ENCODE measurements around the gene HS6ST2. TPM values are rescaled to one million over a fixed set of nuclear protein-coding genes. Genes with fewer than 3 reads are reported as not detected.

Gene HS6ST2
- total and polyA plus RNA-seq, 7 experiments from 2014 or later = 0.15 TPM; not detected in 6

DNA sequence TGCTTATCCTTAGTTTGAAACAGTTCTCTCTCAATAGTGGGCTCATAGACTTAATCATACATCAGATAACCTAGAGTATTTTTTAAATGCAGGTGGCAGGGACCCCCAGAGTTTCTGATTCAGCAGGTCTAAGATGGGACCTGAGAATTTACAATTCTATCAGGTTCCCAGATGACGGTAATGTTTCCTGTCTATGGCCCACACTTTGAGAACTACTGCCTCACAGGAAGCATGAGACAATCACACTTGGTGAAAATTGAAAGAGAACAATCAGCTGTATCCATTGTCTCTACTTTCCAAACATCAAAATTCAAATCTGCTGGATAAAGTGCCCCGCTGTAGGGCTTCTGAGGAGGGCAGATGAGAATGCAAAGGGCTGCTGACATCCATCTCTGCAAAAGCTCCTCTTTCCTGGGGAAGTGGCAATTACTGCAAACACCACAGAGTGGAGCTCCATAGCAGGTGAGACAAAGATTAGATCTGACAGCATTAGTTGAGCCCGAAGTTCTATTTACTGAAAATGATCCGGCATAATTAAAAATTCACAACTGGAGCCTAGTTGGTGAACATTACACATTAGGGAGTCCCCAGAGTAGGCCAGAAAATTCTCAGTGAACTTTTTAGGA, 281.8 kb downstream of the HS6ST2 start:
- ChIA-PET POLR2A (no interaction called here), CTCF (no interaction called here)
- intact Hi-C loops (cut with micrococcal nuclease) = no loop called here
- Mint-ChIP-seq H3K36me3 (peaks cover 0 to 5% (median 0%) of the 10 kb centered on the region in 5 donors), H3K27ac (peak overlapping the region in 1 of 9 donors; percentile 17), H3K27me3 (peaks cover 0 to 6% (median 0%) of the 10 kb centered on the region in 5 donors), H3K4me1 (peaks cover 0 to 8% (median 3%) of the 10 kb centered on the region in 7 donors), H3K4me3 (peak overlapping the region in 2 of 10 donors; percentile 6 to 52), H3K9me3 (peaks cover 0 to 15% (median 6%) of the 10 kb centered on the region in 11 donors)
- H3K36me3 ChIP-seq (ENCODE audit: control insufficient read depth in 2 of 3, insufficient read depth in 3 of 3, low read length in 3 of 3) = no peaks in the 10 kb centered on the region
- no peaks in the 10 kb centered on the region for H3K27me3 ChIP-seq (ENCODE audit: control insufficient read depth in 2 of 2, insufficient read depth in 2 of 2, low read length in 2 of 2)
- no peak overlapping the region for H3K27ac ChIP-seq (ENCODE audit: low read depth, low read length)
- ATAC-seq (no peak), DNase-seq (no peak)
- H3K4me1 ChIP-seq (ENCODE audit: control insufficient read depth in 2 of 2, insufficient read depth in 2 of 2, low read length in 2 of 2) = peaks cover 0 to 6% of the 10 kb centered on the region in 2 donors
- H3K9me3 ChIP-seq (ENCODE audit: control insufficient read depth in 2 of 3, low read length in 3 of 3) = no peaks in the 10 kb centered on the region
- H3K4me3 ChIP-seq (ENCODE audit: low read length) = peak overlapping the region; percentile 8

DNA sequence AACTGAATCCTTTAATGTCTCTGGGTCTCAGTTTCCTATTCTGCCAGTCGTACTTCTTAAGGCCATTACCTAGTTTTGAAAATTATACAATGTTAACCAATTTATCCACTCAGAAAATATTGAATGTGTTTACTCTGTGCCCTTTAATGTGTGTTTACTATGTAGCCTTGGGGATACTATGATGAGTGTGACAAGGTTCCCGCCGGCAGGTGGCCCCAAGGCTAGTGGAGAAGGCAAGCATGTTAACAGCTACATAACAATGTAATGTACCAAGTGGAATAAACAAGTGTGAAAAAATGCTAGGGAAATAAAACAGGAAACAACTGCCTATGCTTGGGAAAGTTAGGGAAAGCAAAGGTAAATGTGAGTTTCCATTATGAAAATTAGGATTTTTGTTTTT, 282.3 kb downstream of the HS6ST2 start:
- intact Hi-C loops (cut with micrococcal nuclease) = no loop called here
- DNase-seq (no peak), ATAC-seq (no peak)
- Mint-ChIP-seq H3K4me1 (peaks cover 0 to 8% (median 3%) of the 10 kb centered on the region in 7 donors), H3K9me3 (peaks cover 0 to 15% (median 6%) of the 10 kb centered on the region in 11 donors), H3K27ac (no peak overlapping the region), H3K27me3 (peaks cover 0 to 6% (median 0%) of the 10 kb centered on the region in 5 donors), H3K36me3 (peaks cover 0 to 5% (median 0%) of the 10 kb centered on the region in 5 donors), H3K4me3 (no peak overlapping the region)
- Histone ChIP-seq H3K36me3 (ENCODE audit: control insufficient read depth in 2 of 3, insufficient read depth in 3 of 3, low read length in 3 of 3) (no peaks in the 10 kb centered on the region), H3K4me1 (ENCODE audit: control insufficient read depth in 2 of 2, insufficient read depth in 2 of 2, low read length in 2 of 2) (peaks cover 0 to 6% of the 10 kb centered on the region in 2 donors), H3K4me3 (ENCODE audit: low read length) (no peak overlapping the region), H3K9me3 (ENCODE audit: control insufficient read depth in 2 of 3, low read length in 3 of 3) (no peaks in the 10 kb centered on the region), H3K27ac (ENCODE audit: low read depth, low read length) (no peak overlapping the region), H3K27me3 (ENCODE audit: control insufficient read depth in 2 of 2, insufficient read depth in 2 of 2, low read length in 2 of 2) (no peaks in the 10 kb centered on the region)
- POLR2A ChIA-PET = no interaction called here
- CTCF ChIA-PET = no interaction called here

DNA sequence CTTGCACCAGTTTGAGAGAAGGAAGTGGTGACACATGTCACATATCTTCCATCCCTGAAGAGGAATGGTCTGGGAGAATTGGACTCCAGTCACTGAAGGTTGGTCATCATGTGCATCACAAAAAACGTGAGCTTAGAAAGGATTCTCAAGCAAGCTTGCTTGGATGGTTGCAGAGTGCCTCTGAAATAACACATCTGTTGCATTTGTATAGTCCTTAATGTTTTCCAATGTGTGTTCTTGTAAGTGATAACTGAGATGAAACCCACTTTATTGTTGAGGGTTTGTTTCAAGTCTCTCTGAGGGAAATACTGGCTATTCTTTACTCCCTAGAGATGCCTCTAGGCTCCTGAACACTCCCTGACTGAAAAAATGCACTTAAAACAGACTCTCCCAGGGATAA, 285.1 kb downstream of the HS6ST2 start:
- POLR2A ChIA-PET = no interaction called here

GRCh38 chrX:132671229-132671641, 287.2 kb downstream of the HS6ST2 start:
- CTCF ChIA-PET = no interaction called here
- intact Hi-C loops (cut with micrococcal nuclease) = no loop called here
- Histone ChIP-seq H3K27ac (ENCODE audit: low read depth, low read length) (no peak overlapping the region), H3K36me3 (ENCODE audit: control insufficient read depth in 2 of 3, insufficient read depth in 3 of 3, low read length in 3 of 3) (no peaks in the 10 kb centered on the region), H3K4me1 (ENCODE audit: control insufficient read depth in 2 of 2, insufficient read depth in 2 of 2, low read length in 2 of 2) (peaks cover 0 to 3% of the 10 kb centered on the region in 2 donors), H3K9me3 (ENCODE audit: control insufficient read depth in 2 of 3, low read length in 3 of 3) (no peaks in the 10 kb centered on the region), H3K27me3 (ENCODE audit: control insufficient read depth in 2 of 2, insufficient read depth in 2 of 2, low read length in 2 of 2) (no peaks in the 10 kb centered on the region), H3K4me3 (ENCODE audit: low read length) (no peak overlapping the region)
- POLR2A ChIA-PET = no interaction called here
- H3K27ac Mint-ChIP-seq = no peak overlapping the region
- no peak overlapping the region for H3K4me3 Mint-ChIP-seq
- no peaks in the 10 kb centered on the region for H3K9me3 Mint-ChIP-seq
- no peak for ATAC-seq
- H3K27me3 Mint-ChIP-seq = peaks cover 0 to 6% (median 4%) of the 10 kb centered on the region in 5 donors
- no peaks in the 10 kb centered on the region for H3K4me1 Mint-ChIP-seq
- H3K36me3 Mint-ChIP-seq = no peaks in the 10 kb centered on the region
- no peak for DNase-seq

More for the DNA sequence above, 285.1 kb downstream of the HS6ST2 start:
- Mint-ChIP-seq H3K4me1 (peaks cover 0 to 8% (median 3%) of the 10 kb centered on the region in 7 donors), H3K36me3 (no peaks in the 10 kb centered on the region), H3K9me3 (no peaks in the 10 kb centered on the region), H3K4me3 (no peak overlapping the region), H3K27ac (no peak overlapping the region), H3K27me3 (peaks cover 0 to 6% (median 0%) of the 10 kb centered on the region in 5 donors)
- CTCF ChIA-PET = no interaction called here
- ATAC-seq (no peak), DNase-seq (no peak)
- H3K4me1 ChIP-seq (ENCODE audit: control insufficient read depth in 2 of 2, insufficient read depth in 2 of 2, low read length in 2 of 2) = peaks cover 0 to 6% of the 10 kb centered on the region in 2 donors
- H3K27me3 ChIP-seq (ENCODE audit: control insufficient read depth in 2 of 2, insufficient read depth in 2 of 2, low read length in 2 of 2) = no peaks in the 10 kb centered on the region
- intact Hi-C loops (cut with micrococcal nuclease) = no loop called here
- no peaks in the 10 kb centered on the region for H3K9me3 ChIP-seq (ENCODE audit: control insufficient read depth in 2 of 3, low read length in 3 of 3)
- no peak overlapping the region for H3K4me3 ChIP-seq (ENCODE audit: low read length)
- H3K36me3 ChIP-seq (ENCODE audit: control insufficient read depth in 2 of 3, insufficient read depth in 3 of 3, low read length in 3 of 3) = no peaks in the 10 kb centered on the region
- H3K27ac ChIP-seq (ENCODE audit: low read depth, low read length) = no peak overlapping the region

DNA sequence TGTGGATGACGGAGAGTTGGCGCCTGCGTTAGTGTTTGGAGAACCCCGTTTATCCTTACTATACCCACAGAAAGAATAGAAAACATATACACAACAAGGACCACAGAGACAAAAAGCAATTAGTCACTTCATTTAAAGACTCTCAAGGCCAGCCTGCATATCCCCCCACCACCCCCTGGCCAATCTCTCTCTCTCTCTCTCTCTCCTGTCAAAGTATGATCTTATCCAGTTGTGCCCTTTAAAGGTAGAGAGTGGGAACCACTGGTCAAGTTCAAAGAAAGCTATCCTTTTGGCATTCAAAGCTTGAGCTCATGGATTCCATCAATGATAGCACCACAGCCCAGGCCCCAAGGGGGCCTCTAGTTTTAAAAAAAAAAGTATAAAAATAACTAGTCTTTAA, 289.3 kb downstream of the HS6ST2 start:
- Mint-ChIP-seq H3K36me3 (no peaks in the 10 kb centered on the region), H3K9me3 (no peaks in the 10 kb centered on the region), H3K4me3 (no peak overlapping the region), H3K27me3 (peaks cover 0 to 6% (median 4%) of the 10 kb centered on the region in 5 donors), H3K4me1 (no peaks in the 10 kb centered on the region), H3K27ac (no peak overlapping the region)
- Histone ChIP-seq H3K9me3 (ENCODE audit: control insufficient read depth in 2 of 3, low read length in 3 of 3) (no peaks in the 10 kb centered on the region), H3K27ac (ENCODE audit: low read depth, low read length) (no peak overlapping the region), H3K36me3 (ENCODE audit: control insufficient read depth in 2 of 3, insufficient read depth in 3 of 3, low read length in 3 of 3) (no peaks in the 10 kb centered on the region), H3K4me1 (ENCODE audit: control insufficient read depth in 2 of 2, insufficient read depth in 2 of 2, low read length in 2 of 2) (no peaks in the 10 kb centered on the region), H3K27me3 (ENCODE audit: control insufficient read depth in 2 of 2, insufficient read depth in 2 of 2, low read length in 2 of 2) (no peaks in the 10 kb centered on the region), H3K4me3 (ENCODE audit: low read length) (no peak overlapping the region)
- ChIA-PET CTCF (no interaction called here), POLR2A (no interaction called here)
- ATAC-seq = no peak
- intact Hi-C loops (cut with micrococcal nuclease) = no loop called here
- no peak for DNase-seq

- CTCF ChIA-PET = no interaction called here
These were observed 290.3 kb downstream of the HS6ST2 start for GRCh38 chrX:132668178-132668577.

GRCh38 chrX:132665676-132666075, 292.8 kb downstream of the HS6ST2 start:
- Mint-ChIP-seq H3K9me3 (no peaks in the 10 kb centered on the region), H3K4me3 (no peak overlapping the region), H3K27ac (no peak overlapping the region), H3K27me3 (peaks cover 0 to 6% (median 4%) of the 10 kb centered on the region in 5 donors), H3K36me3 (no peaks in the 10 kb centered on the region), H3K4me1 (no peaks in the 10 kb centered on the region)
- ATAC-seq (no peak), DNase-seq (no peak)
- Histone ChIP-seq H3K27me3 (ENCODE audit: control insufficient read depth in 2 of 2, insufficient read depth in 2 of 2, low read length in 2 of 2) (no peaks in the 10 kb centered on the region), H3K4me1 (ENCODE audit: control insufficient read depth in 2 of 2, insufficient read depth in 2 of 2, low read length in 2 of 2) (no peaks in the 10 kb centered on the region), H3K27ac (ENCODE audit: low read depth, low read length) (no peak overlapping the region), H3K9me3 (ENCODE audit: control insufficient read depth in 2 of 3, low read length in 3 of 3) (no peaks in the 10 kb centered on the region), H3K4me3 (ENCODE audit: low read length) (no peak overlapping the region), H3K36me3 (ENCODE audit: control insufficient read depth in 2 of 3, insufficient read depth in 3 of 3, low read length in 3 of 3) (no peaks in the 10 kb centered on the region)
- CTCF ChIA-PET = no interaction called here
- POLR2A ChIA-PET = no interaction called here
- intact Hi-C loops (cut with micrococcal nuclease) = no loop called here

More at GRCh38 chrX:132668178-132668577, 290.3 kb downstream of the HS6ST2 start:
- Mint-ChIP-seq H3K9me3 (no peaks in the 10 kb centered on the region), H3K4me3 (no peak overlapping the region), H3K27ac (no peak overlapping the region), H3K4me1 (no peaks in the 10 kb centered on the region), H3K27me3 (peaks cover 0 to 6% (median 4%) of the 10 kb centered on the region in 5 donors), H3K36me3 (no peaks in the 10 kb centered on the region)
- Histone ChIP-seq H3K27ac (ENCODE audit: low read depth, low read length) (no peak overlapping the region), H3K4me3 (ENCODE audit: low read length) (no peak overlapping the region), H3K27me3 (ENCODE audit: control insufficient read depth in 2 of 2, insufficient read depth in 2 of 2, low read length in 2 of 2) (no peaks in the 10 kb centered on the region), H3K36me3 (ENCODE audit: control insufficient read depth in 2 of 3, insufficient read depth in 3 of 3, low read length in 3 of 3) (no peaks in the 10 kb centered on the region), H3K9me3 (ENCODE audit: control insufficient read depth in 2 of 3, low read length in 3 of 3) (no peaks in the 10 kb centered on the region), H3K4me1 (ENCODE audit: control insufficient read depth in 2 of 2, insufficient read depth in 2 of 2, low read length in 2 of 2) (no peaks in the 10 kb centered on the region)
- DNase-seq = no peak
- POLR2A ChIA-PET = no interaction called here
- intact Hi-C loops (cut with micrococcal nuclease) = no loop called here
- ATAC-seq = no peak

All from naive thymus-derived CD4-positive, alpha-beta T cell (primary cell).